WTC11 (cell line): ENCODE measurements around the gene SORT1. TPM values are rescaled to one million over a fixed set of nuclear protein-coding genes. Genes with fewer than 3 reads are reported as not detected.

Source experiments
- total RNA-seq: library from RNA; stranded (reverse); gene quantifications from 3 replicates; pipeline ENCODE4 v1.2.3, GENCODE V29; 2021

SORT1 gene
- total RNA-seq, 1 experiment from 2014 or later: 55.9 TPM

Other genes with a start within 250 kb of the SORT1 start
- 126 to 149 TPM (median 129 TPM) in 3 replicates for gene SARS1, start 184.0 kb downstream of the SORT1 start, total RNA-seq
- 26.8 to 31.3 TPM (median 28.2 TPM) in 3 replicates for gene CELSR2, start 148.4 kb downstream of the SORT1 start, total RNA-seq
- gene PSRC1, start 114.8 kb downstream of the SORT1 start, total RNA-seq: 56.9 to 68.4 TPM (median 64.1 TPM) in 3 replicates
- 0.23 to 1.2 TPM (median 0.94 TPM) in 3 replicates for gene MYBPHL, start 90.9 kb downstream of the SORT1 start, total RNA-seq
- 115 to 150 TPM (median 119 TPM) in 3 replicates for gene PSMA5, start 28.5 kb upstream of the SORT1 start, total RNA-seq
- 3.0 to 3.7 TPM (median 3.5 TPM) in 3 replicates for gene SYPL2, start 68.6 kb upstream of the SORT1 start, total RNA-seq
- 8.9 to 11.1 TPM (median 10.9 TPM) in 3 replicates for gene ATXN7L2, start 86.0 kb upstream of the SORT1 start, total RNA-seq
- 5.1 to 6.7 TPM (median 6.5 TPM) in 3 replicates for gene CYB561D1, start 96.2 kb upstream of the SORT1 start, total RNA-seq
- gene AMIGO1, start 111.8 kb upstream of the SORT1 start, total RNA-seq: 2.4 to 3.0 TPM (median 3.0 TPM) in 3 replicates
- 0.42 to 0.73 TPM (median 0.44 TPM) in 3 replicates for gene GPR61, start 142.0 kb upstream of the SORT1 start, total RNA-seq
- gene GNAI3, start 150.7 kb upstream of the SORT1 start, total RNA-seq: 7.1 to 7.2 TPM (median 7.1 TPM) in 3 replicates
- gene GNAT2, start 221.7 kb upstream of the SORT1 start, total RNA-seq: 0.14 TPM in 1 of 3 replicates, not detected in the others
- 51.8 to 79.8 TPM (median 60.0 TPM) in 3 replicates for gene AMPD2, start 221.9 kb upstream of the SORT1 start, total RNA-seq